ENCODE measurements around the gene PTMS.

Gene PTMS

DNA sequence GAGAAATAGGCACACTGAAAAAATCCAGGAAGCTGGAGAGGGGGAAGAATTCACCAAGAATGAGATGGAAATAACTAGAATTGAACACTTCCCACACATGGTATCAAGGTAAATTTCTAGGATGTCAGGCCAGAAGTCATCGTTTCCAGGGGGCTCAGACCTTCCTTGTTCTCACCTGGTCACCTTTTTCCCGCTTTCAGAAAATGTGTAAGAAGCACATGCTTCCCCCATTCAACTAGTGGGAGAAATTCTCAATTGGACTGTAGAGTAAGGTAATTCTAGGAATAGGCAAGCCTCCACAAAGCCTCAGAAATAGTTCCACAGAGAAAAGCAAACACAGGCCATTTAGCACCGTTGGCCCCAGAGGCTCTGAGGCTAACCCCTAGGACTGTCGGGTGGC is 2.8 kb upstream of the PTMS start:
- peak overlapping the region; percentile 99 for H3K27ac ChIP-seq
- TF ChIP-seq, protein P1, sequence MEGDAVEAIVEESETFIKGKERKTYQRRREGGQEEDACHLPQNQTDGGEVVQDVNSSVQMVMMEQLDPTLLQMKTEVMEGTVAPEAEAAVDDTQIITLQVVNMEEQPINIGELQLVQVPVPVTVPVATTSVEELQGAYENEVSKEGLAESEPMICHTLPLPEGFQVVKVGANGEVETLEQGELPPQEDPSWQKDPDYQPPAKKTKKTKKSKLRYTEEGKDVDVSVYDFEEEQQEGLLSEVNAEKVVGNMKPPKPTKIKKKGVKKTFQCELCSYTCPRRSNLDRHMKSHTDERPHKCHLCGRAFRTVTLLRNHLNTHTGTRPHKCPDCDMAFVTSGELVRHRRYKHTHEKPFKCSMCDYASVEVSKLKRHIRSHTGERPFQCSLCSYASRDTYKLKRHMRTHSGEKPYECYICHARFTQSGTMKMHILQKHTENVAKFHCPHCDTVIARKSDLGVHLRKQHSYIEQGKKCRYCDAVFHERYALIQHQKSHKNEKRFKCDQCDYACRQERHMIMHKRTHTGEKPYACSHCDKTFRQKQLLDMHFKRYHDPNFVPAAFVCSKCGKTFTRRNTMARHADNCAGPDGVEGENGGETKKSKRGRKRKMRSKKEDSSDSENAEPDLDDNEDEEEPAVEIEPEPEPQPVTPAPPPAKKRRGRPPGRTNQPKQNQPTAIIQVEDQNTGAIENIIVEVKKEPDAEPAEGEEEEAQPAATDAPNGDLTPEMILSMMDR (IDR thresholded peaks at IDR 0.05): no peak
- no peak for TF ChIP-seq ZFX (IDR thresholded peaks at IDR 0.05; ENCODE audit: borderline replicate concordance)

DNA sequence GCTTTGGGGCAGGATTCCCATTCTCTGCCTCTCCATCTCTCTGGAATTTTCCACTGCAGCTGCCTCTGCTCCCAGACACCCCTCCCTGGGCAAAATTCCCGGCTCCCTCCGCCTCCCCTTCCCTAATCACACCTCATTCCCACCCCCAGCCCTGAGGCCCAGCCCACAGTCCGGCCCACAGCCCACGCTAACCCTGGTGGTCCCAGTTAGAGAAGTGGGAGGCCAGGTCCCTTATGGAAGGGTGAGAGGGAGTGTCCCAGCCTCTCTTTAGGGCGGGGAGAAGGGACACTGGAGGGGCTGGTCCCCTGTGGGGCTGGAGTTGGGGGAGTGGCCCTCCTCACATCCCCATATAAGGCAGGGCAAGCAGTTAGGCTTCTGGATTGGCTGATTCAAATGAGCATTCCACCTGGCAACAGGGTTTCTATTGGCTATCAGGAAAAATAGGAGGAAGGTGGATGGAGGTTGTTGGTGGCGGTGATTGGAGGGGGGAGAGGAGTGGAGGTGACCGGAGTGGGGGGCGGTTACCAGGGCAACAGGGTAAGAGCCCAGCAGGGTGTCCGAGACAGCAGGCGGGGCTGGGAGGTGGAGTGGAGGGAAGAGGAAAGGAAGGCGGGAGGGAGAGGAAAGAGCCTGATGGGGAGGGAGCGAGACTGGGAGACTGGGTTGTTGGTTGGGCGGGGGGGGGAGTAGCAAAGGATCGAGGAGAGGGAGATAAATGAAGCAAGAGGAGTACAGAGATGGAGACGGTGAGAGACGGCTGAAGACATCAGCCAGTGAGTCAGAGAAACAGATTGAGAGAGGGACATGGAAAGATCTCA is 1.9 kb upstream of the PTMS start:
- H3K27ac ChIP-seq: peak overlapping the region; percentile 99
- no peak for TF ChIP-seq ZFX (IDR thresholded peaks at IDR 0.05; ENCODE audit: borderline replicate concordance)
- TF ChIP-seq, protein P1 (IDR thresholded peaks at IDR 0.05): no peak

DNA sequence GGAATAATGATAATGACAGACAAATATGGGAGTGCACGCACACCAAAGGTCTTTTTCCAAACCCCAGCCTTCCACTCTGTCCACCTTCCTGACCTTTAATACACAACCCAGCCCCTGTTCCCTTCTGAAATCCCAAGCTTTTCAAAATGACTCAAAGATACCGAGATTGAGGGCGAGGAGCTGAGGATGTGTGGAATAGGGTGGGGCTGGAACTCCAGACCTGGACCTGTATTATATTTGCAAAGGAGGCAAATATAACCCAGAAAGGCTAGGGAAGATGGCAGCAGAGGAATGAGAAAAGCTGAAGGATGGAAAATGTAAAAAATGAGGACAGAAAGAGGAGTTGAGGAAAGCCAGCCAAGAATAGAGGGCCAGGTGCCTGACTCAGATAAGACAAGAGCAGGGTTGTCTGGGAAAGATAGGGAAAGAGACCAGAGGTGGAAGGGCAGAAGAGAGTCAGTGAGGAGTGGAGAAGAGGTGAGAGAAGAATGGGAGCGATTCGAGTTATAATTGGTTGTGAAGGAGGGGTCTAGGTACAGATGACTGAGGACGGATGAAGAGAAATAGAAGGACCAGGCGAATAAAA is 1.0 kb upstream of the PTMS start:
- TF ChIP-seq ZFX (IDR thresholded peaks at IDR 0.05; ENCODE audit: borderline replicate concordance): no peak
- TF ChIP-seq, protein P1 (IDR thresholded peaks at IDR 0.05): no peak
- H3K27ac ChIP-seq: peak overlapping the region; percentile 99

DNA sequence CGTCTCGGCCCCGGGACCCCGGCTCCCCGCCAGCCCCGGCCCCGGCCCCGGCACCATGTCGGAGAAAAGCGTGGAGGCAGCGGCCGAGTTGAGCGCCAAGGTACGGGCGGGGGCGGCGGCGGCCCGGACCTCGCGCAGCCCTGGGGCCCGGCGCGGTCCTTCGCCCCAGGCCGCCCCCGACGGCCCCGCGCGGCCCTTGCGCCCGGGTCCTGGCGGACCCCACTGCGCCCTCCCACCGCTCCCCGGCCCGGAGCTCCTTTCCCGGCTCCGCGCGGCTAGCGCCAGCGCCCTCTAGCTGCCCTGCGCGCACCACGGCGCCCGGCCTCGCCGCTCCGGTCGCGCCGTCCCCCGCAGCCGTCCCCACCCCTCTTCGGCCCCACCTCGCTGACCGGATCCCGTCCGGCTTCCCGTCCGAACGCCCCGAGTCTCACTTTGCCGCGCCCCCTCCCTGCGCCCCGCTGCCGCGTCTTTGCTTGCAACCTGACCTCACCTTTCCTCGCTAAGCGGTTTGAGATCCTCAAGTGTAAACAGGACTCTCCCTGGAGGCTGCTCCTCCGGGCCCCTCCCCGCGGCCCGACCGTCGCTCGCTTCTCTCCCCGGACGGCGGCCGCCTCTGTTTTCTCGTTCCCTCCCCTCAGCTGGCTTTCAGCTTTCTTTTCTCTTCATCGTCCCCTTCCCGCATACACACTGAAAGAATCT is 637 bp downstream of the PTMS start:
- no peak for TF ChIP-seq ZFX (IDR thresholded peaks at IDR 0.05; ENCODE audit: borderline replicate concordance)
- TF ChIP-seq, protein P1 (IDR thresholded peaks at IDR 0.05): peak; percentile 99
- H3K27ac ChIP-seq: peak overlapping the region; percentile 99

DNA sequence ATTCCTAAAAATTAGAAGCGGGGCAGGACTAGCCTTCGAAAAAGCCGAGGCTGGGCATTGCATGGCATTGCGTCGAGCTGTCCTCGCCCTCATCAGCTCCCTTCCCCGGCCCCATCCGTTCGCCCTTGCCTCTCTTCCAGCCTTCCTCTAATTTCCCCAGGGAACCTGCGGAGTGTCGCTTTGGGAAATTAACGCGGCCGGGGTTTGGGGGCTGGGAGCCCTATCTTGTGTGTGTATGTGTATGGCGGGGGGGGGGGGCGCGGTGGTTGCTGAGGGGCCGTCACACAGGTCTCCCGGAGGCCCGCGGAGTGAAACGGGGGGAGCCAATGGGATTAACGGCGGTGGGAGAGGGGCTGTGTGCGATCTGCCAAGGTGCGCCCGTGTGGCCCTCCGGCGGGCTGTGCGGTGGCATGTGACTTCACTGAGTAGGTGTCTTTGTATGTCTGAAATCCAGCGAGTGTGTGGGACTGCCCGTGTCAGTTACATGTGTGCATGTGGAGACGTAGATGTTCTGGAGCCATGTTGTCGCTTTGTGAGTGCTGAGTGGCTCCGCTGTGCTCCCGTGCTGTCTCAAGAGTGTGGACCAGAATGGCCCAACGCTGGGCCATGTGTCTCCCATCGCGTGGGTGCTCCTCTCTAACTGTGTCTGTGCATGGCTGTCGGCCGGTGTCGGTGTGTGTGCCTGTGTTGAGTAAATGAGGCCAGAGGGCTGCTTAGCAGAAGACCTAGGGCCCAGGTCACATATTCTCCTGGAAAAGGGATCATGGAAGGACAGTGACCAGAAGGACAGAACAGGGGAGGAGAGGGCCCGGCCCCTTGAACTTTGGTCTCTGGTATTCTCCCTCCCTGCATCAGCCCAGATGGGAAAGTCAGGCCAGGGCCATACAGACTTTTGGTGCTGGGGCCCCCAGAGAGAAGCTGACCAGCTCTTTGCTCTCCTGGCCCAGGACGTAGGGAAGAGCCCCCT is 1.5 kb downstream of the PTMS start:
- H3K27ac ChIP-seq: peak overlapping the region; percentile 99

DNA sequence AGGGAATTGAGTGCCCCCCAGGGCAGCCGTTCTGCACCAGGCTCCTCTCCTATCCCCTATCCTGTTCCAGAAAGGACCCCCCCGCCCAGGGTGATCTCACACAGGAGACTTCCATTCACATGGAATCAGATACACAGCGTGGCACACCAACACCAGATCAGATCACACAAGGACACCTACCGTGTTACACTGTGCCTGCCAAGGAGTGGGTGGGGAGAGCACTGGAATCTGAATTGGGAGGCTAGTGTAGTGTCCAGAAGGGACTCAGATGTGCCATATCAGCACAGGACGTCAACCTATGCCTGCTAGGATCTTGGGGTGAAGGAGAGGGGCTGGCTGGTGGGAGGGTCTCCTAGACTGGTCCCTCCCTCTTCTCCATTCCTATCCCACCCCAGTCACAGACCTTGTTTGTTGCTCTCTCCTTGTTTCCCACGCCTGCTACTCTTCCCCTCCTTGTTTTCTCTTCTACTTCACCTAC is 2.3 kb downstream of the PTMS start:
- H3K27ac ChIP-seq: peak overlapping the region; percentile 99
- no peak for TF ChIP-seq ZFX (IDR thresholded peaks at IDR 0.05; ENCODE audit: borderline replicate concordance)
- TF ChIP-seq, protein P1 (IDR thresholded peaks at IDR 0.05): no peak

More for the DNA sequence above, 1.5 kb downstream of the PTMS start:
- TF ChIP-seq, protein P1 (IDR thresholded peaks at IDR 0.05): no peak
- TF ChIP-seq ZFX (IDR thresholded peaks at IDR 0.05; ENCODE audit: borderline replicate concordance): no peak

Data from 22Rv1 (cell line).